Middle frontal gyrus (tissue), 1 donor: ENCODE measurements around the gene ZBTB4.
"Not testable (repeated sequence)": the region's sequence is repeated elsewhere in the genome, so short reads cannot be mapped to it uniquely, and the experiment has no call there.

Source experiments
- DNase-seq: peaks from one replicate; pipeline ENCODE4 v3.0.0-alpha.2; 2015; ENCODE audit warnings: low spot score; ENCODE audit errors: extremely low spot score

Gene ZBTB4

GRCh38 chr17:7493941-7494340 is 14.5 kb upstream of the ZBTB4 start:
- no peak for DNase-seq

- no peak for DNase-seq
These were observed 12.2 kb upstream of the ZBTB4 start for GRCh38 chr17:7491583-7491982.

- DNase-seq: no peak
These were observed 10.7 kb upstream of the ZBTB4 start for GRCh38 chr17:7490144-7490543.

- DNase-seq: no peak
These were observed 6.8 kb upstream of the ZBTB4 start for GRCh38 chr17:7486181-7486580.

- no peak for DNase-seq
These were observed 5.5 kb upstream of the ZBTB4 start for GRCh38 chr17:7484919-7485377.

GRCh38 chr17:7484067-7484918 is 4.9 kb upstream of the ZBTB4 start, which contains the start of gene POLR2A:
Gene POLR2A, plus strand, starts transcription at chr17:7484366.
- peak; percentile 94 for DNase-seq

GRCh38 chr17:7483255-7484066 is 4.0 kb upstream of the ZBTB4 start:
- peak; percentile 88 for DNase-seq

- DNase-seq: not testable (repeated sequence)
These were observed 3.3 kb upstream of the ZBTB4 start for GRCh38 chr17:7482742-7483088.

GRCh38 chr17:7481842-7482741 is 2.7 kb upstream of the ZBTB4 start:
- not testable (repeated sequence) for DNase-seq

GRCh38 chr17:7481275-7481674 is 1.8 kb upstream of the ZBTB4 start, which contains the start of gene SLC35G6:
Gene SLC35G6, plus strand, starts transcription at chr17:7481446. Its CDS starts 71 bp downstream, at chr17:7481517.
- DNase-seq: not testable (repeated sequence)

GRCh38 chr17:7480089-7480384 is 606 bp upstream of the ZBTB4 start:
- DNase-seq: no peak

- DNase-seq: no peak
These were observed 887 bp downstream of the ZBTB4 start for GRCh38 chr17:7478276-7479212.

GRCh38 chr17:7477392-7478275 is 1.8 kb downstream of the ZBTB4 start:
- no peak for DNase-seq

GRCh38 chr17:7476951-7477350 is 2.5 kb downstream of the ZBTB4 start:
- no peak for DNase-seq

GRCh38 chr17:7476494-7476893 is 2.9 kb downstream of the ZBTB4 start:
- DNase-seq: no peak

GRCh38 chr17:7475764-7476422 is 3.5 kb downstream of the ZBTB4 start:
- no peak for DNase-seq

- not testable (repeated sequence) for DNase-seq
These were observed 4.7 kb downstream of the ZBTB4 start for GRCh38 chr17:7474767-7475166.

- DNase-seq: no peak
These were observed 7.7 kb downstream of the ZBTB4 start for GRCh38 chr17:7471729-7472128.
